B cell (primary cell): Measurements from ENCODE around the gene SSU72.

Experiments
- CTCF ChIP-seq: fragments of 200-600 bp; IDR thresholded peaks from one replicate; pipeline ENCODE4 v1.8.0; 2022; ENCODE audit warnings: antibody characterized with exemption, mild to moderate bottlenecking
- EZH2 ChIP-seq: IDR thresholded peaks from 2 replicates; pipeline ENCODE4 v1.6.1; 2012; ENCODE audit warnings: borderline replicate concordance, low read depth, mild to moderate bottlenecking, moderate library complexity, low read length; ENCODE audit not compliant: insufficient read depth, poor library complexity, severe bottlenecking

- TF ChIP-seq CTCF = no peak
- TF ChIP-seq EZH2 = no peak
Observed at GRCh38 chr1:1545946-1546737, 28.5 kb downstream of the SSU72 start.
